Frontal cortex (tissue), 4 donors: Measurements from ENCODE around the gene SMG9. TPM values are rescaled to one million over a fixed set of nuclear protein-coding genes. Genes with fewer than 3 reads are reported as not detected.
A peak's percentile ranks its signal among the peaks of the same experiment; 100 is the strongest.
"Not testable (repeated sequence)": the region's sequence is repeated elsewhere in the genome, so short reads cannot be mapped to it uniquely, and the experiment has no call there.

Source experiments
- DNase-seq, 2 donors: peaks; one replicate each; pipeline ENCODE4 v3.0.0; 2012; ENCODE audit warnings: low spot score in 2 of 2
- FAIRE-seq: peaks from 2 replicates; lab custom pipeline; 2012; peaks lifted over from hg19 to GRCh38; lab: Jason Lieb, UNC
- total RNA-seq: library from RNA; depleted of rRNA; stranded (reverse); fragments of >200 nt; gene quantifications from one replicate; pipeline ENCODE4 v1.2.3, GENCODE V29; 2014
- donor health status: control.
- donor health status: control.
- donor health status: control.

Gene SMG9
- total RNA-seq, 1 donor from 2014 or later: 6.9 TPM

DNA sequence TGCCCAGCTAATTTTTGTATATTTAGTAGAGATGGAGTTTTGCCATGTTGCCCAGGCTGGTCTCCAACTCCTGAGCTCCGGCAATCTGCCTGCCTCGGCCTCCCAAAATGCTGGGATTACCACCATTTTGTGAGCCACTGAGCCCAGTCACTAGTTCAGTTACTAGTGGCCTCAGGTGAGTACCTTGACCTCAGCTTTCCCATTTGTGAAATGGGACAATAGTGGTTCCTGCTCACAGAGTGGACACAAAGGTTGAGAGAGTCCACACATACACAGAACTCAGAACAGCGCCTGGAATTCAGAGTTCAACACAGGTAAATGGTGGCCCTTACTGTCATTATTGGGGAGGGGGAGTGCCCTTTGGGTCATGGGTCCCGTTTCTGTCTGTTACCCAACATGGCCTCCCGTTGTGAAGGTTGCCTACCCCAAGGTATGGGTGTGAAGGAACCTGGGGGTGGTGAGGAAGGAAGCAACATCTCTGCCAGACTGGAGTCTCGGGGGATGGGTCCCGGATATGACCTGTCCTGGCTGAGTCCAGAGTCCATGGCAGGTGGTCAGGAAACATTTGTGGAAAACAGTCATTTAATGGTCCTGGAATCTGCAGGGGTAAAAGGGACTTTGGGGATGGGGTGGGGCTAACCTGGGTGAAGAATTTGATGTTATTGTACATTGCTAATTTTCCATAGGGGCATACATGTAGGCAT, 50.6 kb downstream of the SMG9 start:
- no peak for DNase-seq

DNA sequence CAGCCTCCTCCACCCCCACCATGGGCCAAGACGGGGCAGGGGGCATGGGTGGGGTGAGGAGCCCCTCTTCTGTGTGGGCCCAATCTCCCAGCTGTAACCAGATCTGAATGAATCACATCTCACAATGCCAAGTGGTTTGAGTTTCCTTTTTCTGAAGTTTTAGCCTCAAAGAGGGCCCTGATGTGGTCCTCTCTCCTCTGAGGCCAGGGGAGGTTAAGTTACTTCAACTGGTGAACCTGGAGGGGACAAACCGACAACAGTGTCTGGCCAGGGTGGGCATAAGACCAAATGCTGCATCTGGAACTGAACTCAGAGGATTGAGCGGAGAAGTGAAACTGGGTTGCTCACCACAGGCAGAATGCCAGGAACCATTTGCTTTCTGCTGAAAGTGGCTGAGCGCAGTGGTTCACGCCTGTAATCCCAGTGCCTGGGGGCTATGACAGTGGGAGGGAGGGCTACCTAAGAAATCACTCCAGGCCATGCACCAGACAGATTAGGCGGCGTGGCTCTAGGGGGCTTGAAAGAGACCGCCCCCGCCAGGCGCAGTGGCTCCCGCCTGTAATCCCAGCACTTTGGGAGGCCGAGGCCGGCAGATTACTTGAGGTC, 54.3 kb downstream of the SMG9 start:
- DNase-seq (peak in 1 of 2 donors; percentile 41), FAIRE-seq (no peak)

More for the DNA sequence above, 50.6 kb downstream of the SMG9 start:
- no peak for FAIRE-seq

DNA sequence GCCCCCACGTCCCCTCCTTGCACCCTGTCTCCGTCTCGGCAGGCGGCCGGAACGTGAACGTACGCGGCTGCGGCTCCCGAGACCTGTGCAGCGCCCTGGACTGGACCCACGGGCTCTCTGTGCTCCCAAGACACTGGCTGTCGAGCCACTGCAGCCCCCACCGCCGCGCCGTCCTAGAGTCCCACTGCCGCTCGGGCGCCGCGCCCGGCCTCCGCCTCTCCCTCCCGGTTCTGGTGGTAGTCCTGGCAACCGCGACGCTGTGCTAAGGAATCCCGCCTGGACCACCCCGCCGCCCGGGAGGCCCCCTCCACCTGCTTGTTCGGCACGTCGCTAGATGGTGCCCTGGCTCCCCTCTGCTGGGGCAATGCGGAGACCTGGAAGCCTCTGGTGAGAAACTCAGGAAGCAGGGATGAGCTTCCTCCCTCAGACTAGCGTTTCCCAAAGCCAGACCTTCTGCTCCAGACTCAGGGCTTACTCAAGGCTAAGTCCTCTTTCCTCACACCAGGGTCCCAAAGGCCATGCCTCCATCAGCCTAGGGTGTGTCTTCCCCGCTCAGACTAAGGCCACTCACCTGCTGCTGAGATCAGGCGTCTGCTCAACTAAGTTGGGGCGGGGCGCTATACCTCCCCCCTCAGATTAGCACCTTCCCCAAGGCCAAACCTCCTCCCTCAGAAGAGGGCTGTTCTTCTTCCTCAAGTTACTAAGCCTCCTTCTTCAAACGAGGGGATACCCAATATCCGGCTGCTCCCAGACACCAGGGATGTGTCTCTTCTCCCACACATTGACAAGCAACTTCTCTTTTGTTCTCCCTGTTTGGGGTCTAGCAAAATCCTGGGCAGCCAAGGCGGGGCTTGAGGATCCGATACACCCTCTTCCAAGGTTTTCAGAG, 55.0 kb downstream of the SMG9 start:
- DNase-seq: peak in 1 of 2 donors; percentile 48
- FAIRE-seq: no peak

DNA sequence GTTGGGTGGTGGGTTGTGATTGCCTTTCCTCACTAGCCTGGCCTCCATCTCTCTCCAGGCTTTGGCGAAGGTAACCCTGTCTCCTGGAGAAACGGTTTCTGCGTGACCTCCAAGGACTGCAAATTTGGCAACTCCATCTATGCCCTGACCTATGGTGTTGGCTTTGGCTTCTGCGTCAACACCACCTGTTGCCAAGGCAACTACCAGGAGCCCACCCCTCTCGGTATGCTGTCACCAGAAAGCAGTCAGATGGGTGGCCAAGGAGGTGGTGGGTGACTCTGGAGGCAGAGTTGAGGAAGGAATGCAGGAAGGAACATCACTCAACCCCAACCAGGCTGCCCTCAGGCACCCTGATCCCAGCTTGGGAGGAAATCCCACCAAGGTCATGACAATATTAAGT, 57.5 kb downstream of the SMG9 start:
- FAIRE-seq (no peak), DNase-seq (no peak)

DNA sequence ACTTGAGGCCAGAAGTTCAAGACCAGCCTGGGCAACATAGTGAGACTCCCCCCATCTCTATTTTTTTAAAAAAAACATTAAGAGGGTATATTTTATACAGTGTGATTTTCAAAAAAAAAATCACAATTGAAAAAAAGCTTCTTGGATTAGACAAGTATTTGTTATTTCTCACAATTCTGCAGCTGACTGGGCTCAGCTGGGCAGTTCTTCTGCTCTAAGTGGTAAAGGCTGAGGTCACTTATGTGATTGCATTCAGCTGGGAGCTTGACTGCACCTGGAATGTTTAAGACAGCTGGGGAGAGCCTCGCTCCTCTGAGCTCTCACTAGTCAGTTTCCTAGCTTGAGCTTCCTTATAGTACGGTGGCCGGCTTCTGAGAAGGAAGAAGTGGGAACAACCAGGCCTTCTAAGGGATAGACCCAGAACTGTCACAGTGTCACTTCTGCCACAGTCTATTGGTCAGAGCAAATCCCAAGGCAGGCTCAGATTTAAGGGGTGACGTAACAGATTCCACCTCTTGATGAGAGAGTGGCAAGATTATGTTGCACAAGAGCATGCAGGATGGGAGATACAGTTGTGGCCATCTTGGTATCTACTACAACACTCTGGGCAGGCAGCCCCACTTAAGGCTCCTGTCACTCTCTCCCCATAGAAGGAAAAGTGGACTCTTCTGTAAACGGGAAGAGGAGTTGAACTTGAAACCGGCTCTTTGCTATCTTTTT, 58.6 kb downstream of the SMG9 start:
- DNase-seq (no peak), FAIRE-seq (no peak)

DNA sequence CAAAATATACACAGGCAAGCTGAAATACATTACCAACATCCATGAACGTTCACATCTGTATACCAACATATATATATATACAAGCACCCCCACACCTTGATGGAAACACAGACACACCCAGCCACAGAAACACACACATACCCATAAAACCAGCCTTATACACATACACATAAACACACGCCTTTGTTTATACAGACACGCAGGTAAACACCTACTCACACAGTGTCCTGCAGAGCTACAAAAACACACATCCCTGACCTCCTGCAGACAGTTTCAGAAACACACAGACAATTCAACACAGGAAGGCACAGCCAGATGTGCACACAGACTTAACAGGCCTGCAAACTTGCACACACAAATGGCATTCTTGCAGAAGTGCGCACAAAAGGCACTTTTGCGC, 60.2 kb downstream of the SMG9 start:
- DNase-seq: no peak

DNA sequence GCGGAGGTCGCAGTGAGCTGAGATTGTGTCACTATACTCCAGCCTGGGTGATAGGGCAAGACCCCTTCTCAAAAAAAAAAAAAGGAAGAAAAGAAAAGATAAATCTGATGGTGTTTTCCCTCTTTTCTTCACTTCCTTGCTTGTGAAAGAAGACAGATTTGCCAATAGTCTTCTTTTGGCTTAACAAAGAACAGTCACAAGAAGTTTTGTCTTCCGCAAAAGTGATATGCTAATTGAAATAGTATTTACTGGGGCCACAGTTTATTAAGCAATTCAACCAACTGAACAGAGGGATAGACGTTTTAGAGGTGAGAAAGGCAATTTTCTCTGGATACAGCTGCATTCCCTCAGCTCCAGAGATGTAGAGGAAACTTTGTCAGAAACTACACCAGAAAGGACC, 61.9 kb downstream of the SMG9 start:
- DNase-seq (no peak), FAIRE-seq (no peak)

More for the DNA sequence above, 60.2 kb downstream of the SMG9 start:
- FAIRE-seq: no peak

DNA sequence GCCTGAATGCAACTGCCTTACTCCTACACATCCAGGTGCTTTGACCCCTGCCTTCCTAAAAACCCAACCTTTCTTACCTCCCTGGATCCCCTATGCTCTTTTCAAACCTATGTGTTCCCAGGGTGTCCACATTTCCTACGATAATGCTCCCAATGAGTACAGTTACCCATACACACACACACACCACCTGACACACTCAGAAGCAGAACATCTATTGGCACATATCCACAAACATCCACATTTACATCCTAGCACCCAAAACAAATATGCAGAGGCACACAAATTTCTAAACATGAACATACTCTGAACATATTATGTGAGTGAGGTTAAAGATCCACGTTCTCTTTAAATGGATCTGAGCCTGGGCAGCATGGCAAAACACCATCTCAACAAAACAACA, 62.4 kb downstream of the SMG9 start:
- no peak for FAIRE-seq
- no peak for DNase-seq

DNA sequence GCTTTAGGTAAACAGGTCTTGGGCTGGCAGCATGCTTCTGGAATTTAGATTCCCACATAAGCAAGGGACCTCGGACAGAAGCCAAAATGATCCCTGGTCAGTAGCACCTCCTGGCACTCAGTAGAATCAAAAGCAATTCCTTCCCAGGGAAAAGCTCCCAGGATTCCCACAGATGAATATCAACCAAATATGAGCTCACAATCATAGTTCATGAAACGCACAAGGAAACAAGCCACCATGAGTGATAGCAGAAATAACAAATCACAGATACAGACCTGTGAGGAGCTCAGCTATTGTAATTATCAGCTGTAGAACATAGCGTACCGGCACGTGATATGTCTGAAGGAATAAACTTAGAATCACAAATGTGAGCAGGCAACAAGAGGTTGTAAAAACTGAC, 63.0 kb downstream of the SMG9 start:
- DNase-seq (no peak), FAIRE-seq (no peak)

DNA sequence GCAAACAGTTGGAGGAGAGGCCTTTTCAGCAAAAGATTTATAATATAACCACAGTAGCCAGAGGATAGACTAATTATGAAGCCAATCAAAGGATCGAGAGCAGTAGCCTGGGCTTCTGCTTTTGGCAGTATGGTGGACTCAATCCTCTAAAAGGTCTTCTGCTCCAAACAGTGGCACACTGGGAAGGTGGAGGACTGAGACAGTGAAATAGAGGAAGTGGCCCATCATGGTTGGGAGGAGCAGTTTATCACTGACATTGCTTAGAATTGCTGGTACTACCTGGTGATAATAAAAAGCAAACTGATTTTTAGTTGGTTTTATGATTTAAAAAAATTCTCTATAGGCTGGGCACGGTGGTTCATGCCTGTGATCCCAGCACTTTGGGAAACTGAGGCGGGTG, 63.9 kb downstream of the SMG9 start:
- no peak for DNase-seq
- no peak for FAIRE-seq

DNA sequence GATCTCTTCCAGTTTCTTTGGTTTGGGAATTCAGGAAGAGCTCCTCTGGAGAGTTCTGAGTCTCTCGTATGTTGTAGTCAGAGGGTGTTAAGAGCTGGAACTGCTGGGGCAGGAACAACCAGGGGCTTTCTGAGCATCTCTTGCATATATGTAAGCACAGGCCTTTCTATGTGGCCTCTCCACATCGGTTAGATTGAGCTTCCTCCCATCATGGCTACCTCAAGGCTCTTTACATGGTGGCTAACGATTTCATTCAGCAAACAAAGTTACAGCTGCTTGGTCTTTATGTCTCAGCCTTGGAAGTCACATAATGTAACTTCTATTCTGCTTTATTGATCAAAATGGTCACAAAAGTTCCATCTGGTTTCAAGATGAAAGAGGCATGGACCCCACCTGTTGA, 64.3 kb downstream of the SMG9 start:
- no peak for DNase-seq
- FAIRE-seq: no peak

DNA sequence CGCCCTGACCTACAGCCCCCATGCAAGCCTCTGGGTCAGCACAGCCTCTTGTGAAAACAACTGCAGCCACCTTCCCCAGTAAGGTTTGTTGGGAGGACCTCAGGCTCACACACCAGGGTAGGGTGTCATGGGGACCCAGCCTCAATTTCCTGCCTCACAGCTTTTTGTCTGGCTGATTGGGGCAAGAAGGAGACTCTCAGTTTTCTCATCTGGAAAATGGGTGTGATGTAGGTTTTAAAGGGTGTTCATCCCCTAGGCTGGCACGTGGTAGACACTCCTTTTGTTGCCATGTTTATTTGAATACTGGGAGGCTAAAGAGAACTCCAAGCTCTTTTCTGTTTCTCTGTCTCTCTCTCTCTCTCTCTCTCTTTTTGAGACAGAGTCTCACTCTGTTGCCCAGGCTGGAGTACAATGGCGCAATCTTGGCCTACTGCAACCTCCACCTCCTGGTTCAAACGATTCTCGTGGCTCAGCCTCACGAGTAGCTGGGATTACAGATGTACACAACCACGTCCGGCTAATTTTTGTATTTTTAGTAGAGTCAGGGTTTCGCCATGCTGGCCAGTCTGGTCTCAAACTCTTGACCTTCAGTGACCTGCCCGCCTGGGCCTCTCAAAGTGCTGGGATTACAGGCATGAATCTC, 66.6 kb downstream of the SMG9 start:
- FAIRE-seq (no peak), DNase-seq (no peak)

DNA sequence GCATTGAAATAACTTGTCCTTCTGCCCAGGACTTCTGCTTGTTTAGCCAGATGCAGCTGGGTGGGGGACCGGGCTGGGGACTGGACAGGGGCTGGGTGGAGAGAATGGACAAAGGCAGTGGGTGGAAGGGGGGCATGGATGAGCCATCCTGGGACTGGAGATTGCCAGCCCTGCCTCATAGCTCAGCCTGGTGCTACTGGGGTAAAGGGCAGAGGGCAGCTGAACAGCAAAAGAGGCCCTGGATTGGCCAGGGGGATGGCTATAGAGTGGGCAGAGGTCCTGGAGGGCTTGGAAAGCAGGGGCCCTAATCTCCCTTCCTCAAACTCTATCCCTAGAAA, 67.1 kb downstream of the SMG9 start:
- FAIRE-seq: no peak
- DNase-seq: no peak

DNA sequence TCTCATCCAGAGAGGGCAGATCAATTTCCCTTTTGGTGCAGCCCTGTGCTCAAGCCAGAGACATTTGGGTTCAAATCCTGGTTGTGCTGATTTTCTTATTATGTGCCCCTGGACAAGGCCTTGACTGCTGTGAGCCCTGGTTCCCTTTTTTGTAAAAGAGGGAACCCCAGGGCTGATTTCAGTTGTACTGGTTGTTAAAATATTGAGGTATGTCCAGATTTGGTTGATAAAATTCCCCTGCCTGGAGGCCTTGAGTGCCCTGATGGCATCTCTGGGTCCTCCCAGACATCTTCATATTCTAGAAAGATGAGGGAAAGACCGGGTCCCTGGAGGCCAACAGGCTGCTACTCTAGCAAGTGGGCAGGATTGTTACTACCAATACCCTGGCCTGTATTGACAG, 70.4 kb downstream of the SMG9 start:
- DNase-seq (no peak), FAIRE-seq (no peak)

DNA sequence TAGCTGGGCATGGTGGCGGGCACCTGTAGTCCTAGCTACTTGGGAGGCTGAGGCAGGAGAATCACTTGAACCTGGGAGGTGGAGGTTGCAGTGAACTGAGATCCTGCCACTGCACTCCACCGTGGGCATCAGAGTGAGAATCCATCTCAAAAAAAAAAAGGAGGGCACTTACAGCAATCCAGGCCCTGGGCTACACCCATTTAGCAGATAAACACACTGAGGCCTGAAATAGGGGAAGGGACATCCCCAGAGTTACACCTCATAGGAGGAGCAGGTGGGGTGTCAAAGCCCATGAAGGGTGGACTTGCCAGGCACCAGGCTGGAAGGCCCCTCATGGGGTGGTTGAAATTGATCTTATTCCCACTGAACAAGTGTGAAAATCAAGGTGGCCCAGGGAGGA, 70.9 kb downstream of the SMG9 start:
- DNase-seq (no peak), FAIRE-seq (no peak)

DNA sequence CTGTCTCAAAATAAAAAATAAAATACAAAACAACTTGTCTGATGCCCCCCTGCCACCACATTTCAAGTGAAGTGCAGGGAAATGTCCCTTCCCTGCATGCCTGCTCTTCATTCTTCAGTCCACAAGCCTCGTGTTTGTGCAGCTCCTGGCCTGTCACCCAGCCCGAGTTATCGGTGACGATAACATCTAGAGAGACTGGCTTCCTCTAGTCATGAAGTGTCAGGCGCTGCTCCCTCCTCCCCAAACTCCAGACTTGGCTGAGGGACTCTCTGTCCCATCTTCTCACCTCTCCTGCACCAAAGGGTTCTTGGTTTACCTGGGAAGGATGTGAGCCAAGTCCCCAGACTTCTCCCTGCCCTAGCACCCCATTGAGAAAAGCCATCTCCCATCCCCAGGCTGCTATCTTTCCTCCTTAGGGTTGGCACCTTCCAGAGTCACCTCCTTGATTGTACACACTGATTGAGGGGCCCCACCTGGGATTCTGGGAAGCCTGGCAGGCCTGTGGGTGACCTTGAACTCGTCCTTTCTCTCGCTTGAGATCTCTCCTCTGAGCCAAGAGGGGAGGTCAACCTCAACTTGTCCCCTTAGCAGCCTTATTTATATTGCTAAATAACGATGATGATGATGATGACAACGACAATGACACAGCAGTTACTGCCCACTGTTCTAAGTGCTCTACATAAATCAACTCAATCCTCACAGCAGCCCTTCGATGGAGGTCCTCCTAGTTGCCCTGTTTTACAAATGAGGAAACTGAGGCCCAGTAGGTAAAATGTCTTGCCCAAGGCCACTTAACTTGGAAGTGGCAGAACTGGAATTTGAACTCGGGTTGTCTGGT, 71.7 kb downstream of the SMG9 start:
- DNase-seq (no peak), FAIRE-seq (no peak)

DNA sequence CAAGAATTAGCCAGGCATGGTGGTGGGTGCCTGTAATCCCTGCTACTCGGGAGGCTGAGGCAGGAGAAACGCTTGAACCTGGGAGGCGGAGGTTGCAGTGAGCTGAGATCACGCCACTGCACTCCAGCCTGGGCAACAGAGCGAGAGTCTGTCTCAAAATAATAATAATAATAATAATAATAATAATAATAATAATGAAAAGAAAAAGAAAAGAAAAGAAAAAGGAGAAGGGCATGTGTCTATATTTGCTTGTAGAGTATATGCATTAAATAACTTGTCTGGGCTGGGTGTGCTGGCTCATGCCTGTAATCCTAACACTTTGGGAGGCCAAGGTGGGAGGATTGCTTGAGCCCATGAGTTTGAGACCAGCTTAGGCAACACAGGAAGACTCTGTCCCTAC, 72.5 kb downstream of the SMG9 start:
- not testable (repeated sequence) for FAIRE-seq, DNase-seq

DNA sequence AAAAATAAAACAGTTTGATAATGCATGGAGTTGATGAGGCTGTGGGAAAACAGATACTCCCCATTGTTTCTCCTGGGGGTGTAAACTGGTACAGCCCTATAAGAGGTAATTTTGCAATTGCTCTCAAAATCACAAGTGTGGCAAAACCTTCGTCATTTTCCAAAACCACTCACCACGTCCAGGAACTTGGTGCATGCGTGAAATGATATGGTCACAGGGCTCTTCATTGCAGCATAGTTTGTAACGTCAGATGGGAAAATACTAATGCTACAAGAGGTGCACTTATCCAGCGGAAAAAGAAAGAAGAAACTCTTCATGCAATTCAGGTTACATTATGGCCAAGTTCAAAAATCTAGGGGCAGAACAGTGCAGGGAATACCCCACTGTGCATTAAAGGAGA, 72.9 kb downstream of the SMG9 start:
- no peak for FAIRE-seq

More for the DNA sequence above, 72.9 kb downstream of the SMG9 start:
- no peak for DNase-seq
